Neural crest cell (in vitro differentiated cells): Measurements from ENCODE around the gene ASIC2. TPM values are rescaled to one million over a fixed set of nuclear protein-coding genes. Genes with fewer than 3 reads are reported as not detected.
A peak's percentile ranks its signal among the peaks of the same experiment; 100 is the strongest.

ENCODE experiments used
- DNase-seq: peaks from one replicate; pipeline ENCODE4 v3.0.0; 2021; ENCODE audit warnings: low read depth, mixed read lengths, low spot score
- H3K27ac Mint-ChIP-seq: one replicate; pipeline ENCODE4 v1.8.0; 2021; ENCODE audit warnings: mild to moderate bottlenecking, mixed read lengths; ENCODE audit not compliant: unreplicated experiment
- H3K27me3 Mint-ChIP-seq: 2 replicates; pipeline ENCODE4 v1.8.0; 2021; ENCODE audit warnings: low read depth, mild to moderate bottlenecking, mixed read lengths
- H3K36me3 Mint-ChIP-seq: 2 replicates; pipeline ENCODE4 v1.8.0; 2021; ENCODE audit warnings: low read depth, mild to moderate bottlenecking, mixed read lengths
- H3K4me1 Mint-ChIP-seq: 2 replicates; pipeline ENCODE4 v1.8.0; 2021; ENCODE audit warnings: mixed read lengths
- H3K4me3 Mint-ChIP-seq: one replicate; pipeline ENCODE4 v1.8.0; 2021; ENCODE audit warnings: mild to moderate bottlenecking, mixed read lengths
- H3K9me3 Mint-ChIP-seq: 2 replicates; pipeline ENCODE4 v1.8.0; 2021; ENCODE audit warnings: mixed read lengths
- total RNA-seq: library from RNA; stranded (reverse); gene quantifications from 2 replicates; pipeline ENCODE4 v1.2.1, GENCODE V29; 2021
- TF ChIP-seq, protein P1 (sequence below): fragments of 200-600 bp; sonication (generic); conservative IDR thresholded peaks from 2 replicates; pipeline ENCODE4 v1.5.0; 2021; ENCODE audit warnings: antibody characterized with exemption, mild to moderate bottlenecking

Gene ASIC2
- total RNA-seq, 1 donor from 2014 or later, result 0.12 TPM

DNA sequence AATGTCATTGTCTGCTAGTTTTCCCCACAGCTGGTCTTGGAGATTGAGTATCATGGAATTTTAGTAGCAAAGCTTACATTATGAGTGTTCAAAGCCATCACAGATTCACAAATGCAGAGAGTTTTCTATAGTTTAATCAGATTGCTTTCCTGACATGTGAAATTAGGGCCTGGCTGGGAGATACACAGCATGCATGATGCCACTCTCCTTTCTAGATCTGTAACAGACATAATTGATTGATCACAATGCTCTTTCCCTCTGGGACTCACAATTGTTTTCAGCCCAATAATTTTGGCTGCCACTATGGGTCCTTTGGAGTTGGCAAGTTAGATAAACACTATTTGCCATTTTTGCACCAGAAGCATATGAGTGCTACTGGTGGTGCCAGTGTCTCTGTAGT, 168.9 kb downstream of the ASIC2 start:
- TF ChIP-seq, protein P1, sequence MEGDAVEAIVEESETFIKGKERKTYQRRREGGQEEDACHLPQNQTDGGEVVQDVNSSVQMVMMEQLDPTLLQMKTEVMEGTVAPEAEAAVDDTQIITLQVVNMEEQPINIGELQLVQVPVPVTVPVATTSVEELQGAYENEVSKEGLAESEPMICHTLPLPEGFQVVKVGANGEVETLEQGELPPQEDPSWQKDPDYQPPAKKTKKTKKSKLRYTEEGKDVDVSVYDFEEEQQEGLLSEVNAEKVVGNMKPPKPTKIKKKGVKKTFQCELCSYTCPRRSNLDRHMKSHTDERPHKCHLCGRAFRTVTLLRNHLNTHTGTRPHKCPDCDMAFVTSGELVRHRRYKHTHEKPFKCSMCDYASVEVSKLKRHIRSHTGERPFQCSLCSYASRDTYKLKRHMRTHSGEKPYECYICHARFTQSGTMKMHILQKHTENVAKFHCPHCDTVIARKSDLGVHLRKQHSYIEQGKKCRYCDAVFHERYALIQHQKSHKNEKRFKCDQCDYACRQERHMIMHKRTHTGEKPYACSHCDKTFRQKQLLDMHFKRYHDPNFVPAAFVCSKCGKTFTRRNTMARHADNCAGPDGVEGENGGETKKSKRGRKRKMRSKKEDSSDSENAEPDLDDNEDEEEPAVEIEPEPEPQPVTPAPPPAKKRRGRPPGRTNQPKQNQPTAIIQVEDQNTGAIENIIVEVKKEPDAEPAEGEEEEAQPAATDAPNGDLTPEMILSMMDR, result no peak
- Mint-ChIP-seq H3K27me3 (peaks cover 52% of the 10 kb centered on the region), H3K4me1 (no peaks in the 10 kb centered on the region), H3K36me3 (no peaks in the 10 kb centered on the region), H3K27ac (peak overlapping the region; percentile 23), H3K4me3 (no peak overlapping the region), H3K9me3 (no peaks in the 10 kb centered on the region)
- DNase-seq, result no peak

DNA sequence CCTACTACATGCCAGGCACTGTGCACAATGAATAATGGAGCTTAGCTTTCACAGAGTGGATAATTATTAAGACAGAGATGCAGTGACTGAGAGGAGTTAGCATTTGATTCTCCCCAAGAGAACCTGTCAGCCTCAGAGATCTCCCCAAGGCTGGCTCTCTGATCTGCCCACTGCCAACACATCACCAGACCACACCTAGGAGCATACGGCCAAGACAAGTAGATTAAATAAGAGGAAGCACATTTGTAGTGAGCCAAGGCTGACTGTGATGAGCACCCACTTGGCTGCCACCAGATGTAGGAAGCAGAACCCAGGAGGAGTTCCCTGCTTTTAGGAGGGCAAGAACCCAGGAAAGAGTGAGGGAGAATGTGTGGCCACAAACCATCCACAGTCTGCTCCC, 171.3 kb downstream of the ASIC2 start:
- peaks cover 50% of the 10 kb centered on the region for H3K27me3 Mint-ChIP-seq
- no peaks in the 10 kb centered on the region for H3K36me3 Mint-ChIP-seq
- H3K4me1 Mint-ChIP-seq, result no peaks in the 10 kb centered on the region
- no peak for DNase-seq
- H3K27ac Mint-ChIP-seq, result no peak overlapping the region
- TF ChIP-seq, protein P1, result no peak
- no peaks in the 10 kb centered on the region for H3K9me3 Mint-ChIP-seq
- no peak overlapping the region for H3K4me3 Mint-ChIP-seq

DNA sequence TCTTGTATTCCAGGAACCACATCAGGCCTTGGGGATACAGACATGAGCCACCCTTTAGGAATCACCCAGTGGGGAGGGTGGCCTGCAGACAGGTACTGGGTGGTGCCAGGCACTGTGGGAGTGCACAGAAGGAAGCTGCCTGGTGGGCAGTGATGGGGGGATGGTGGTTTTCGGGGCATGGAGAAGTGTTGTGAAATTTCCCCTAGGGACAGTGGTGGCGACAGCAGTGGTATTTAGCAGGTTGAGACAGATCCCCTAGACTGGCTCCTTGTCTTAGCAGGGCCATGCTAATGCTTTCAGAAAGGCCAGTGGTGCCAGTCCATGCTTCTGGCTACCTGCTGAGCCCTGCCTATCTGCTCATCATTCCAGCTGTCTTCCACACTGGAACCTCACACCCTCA, 171.8 kb downstream of the ASIC2 start:
- no peak for DNase-seq
- H3K9me3 Mint-ChIP-seq, result no peaks in the 10 kb centered on the region
- no peaks in the 10 kb centered on the region for H3K4me1 Mint-ChIP-seq
- H3K27me3 Mint-ChIP-seq, result peaks cover 50% of the 10 kb centered on the region
- TF ChIP-seq, protein P1, result no peak
- H3K4me3 Mint-ChIP-seq, result no peak overlapping the region
- H3K27ac Mint-ChIP-seq, result peak overlapping the region; percentile 31
- no peaks in the 10 kb centered on the region for H3K36me3 Mint-ChIP-seq

DNA sequence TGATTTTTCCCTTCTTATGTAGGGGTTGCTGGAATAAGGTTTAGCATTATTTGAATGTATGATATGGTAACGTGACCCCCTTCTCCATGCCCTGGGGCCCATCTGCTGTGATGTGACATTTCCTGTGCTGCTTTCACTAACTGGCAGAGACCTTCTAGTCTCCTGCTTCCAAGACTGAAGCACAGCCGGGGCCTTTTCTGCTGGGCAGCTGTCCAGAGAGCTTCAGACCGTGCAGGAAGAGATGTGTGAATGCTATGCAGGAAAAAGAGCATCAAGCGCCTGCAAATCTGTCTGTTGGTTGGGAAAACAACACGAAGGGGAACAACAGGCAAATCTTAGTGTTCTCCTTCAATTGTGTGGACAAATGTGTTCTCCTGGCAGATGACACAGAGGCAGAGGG, 173.0 kb downstream of the ASIC2 start:
- TF ChIP-seq, protein P1, result no peak
- Mint-ChIP-seq H3K27ac (no peak overlapping the region), H3K4me3 (no peak overlapping the region), H3K9me3 (no peaks in the 10 kb centered on the region), H3K36me3 (no peaks in the 10 kb centered on the region), H3K27me3 (peaks cover 56% of the 10 kb centered on the region), H3K4me1 (no peaks in the 10 kb centered on the region)
- no peak for DNase-seq

DNA sequence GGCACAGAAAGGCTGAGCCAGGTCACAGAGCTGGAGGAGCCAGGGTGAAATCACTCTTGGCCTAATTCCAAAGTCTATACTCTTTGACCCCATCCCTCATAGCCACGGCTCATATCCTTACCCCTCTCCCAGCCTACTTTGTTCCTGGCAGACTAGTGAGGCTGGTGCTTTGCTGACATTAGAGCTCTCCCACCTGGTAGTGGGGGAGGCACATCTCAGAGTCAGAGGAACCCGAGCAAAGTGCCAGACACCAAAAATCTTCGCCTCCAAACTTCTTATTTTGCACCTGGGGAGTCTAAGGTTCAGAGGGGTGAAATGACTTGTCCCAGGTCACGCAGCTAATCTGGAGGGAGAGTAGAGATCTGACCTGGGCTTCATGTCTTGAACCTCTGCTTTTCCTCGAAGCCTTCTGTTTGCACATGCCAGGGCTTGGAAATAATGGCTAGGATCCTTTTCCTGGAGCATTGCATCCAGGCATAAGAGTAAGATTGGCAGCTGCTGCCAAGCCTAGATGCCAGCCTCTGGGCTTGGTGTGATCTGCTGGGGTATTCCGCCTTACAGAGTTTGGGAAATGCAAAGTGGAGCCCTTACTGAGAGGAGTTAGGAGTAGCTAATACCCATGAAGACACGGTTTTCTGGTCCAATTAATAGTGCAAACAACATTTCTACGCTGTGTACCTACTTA, 174.6 kb downstream of the ASIC2 start:
- no peak for DNase-seq
- Mint-ChIP-seq H3K27me3 (peaks cover 46% of the 10 kb centered on the region), H3K4me3 (no peak overlapping the region), H3K4me1 (no peaks in the 10 kb centered on the region), H3K36me3 (no peaks in the 10 kb centered on the region), H3K9me3 (no peaks in the 10 kb centered on the region), H3K27ac (no peak overlapping the region)
- TF ChIP-seq, protein P1, result no peak
